Gastroesophageal sphincter (tissue), 3 donors: Measurements from ENCODE around the gene MT1X.
"Not testable (repeated sequence)": the region's sequence is repeated elsewhere in the genome, so short reads cannot be mapped to it uniquely, and the experiment has no call there.

Experiments used
- POLR2A ChIP-seq, 2 donors: fragments of 450-650 bp; IDR thresholded peaks; one replicate each; pipeline ENCODE4 v1.6.1; 2017; ENCODE audit warnings: antibody characterized with exemption in 2 of 2, mild to moderate bottlenecking in 2 of 2, moderate library complexity in 1 of 2
- POLR2AphosphoS5 ChIP-seq: sonication (generic); formaldehyde crosslinking; IDR thresholded peaks from one replicate; pipeline ENCODE4 v1.6.1; 2017; ENCODE audit warnings: antibody characterized with exemption
- TF ChIP-seq, protein P1 (sequence below), 4 experiments: fragments of 200-600 bp in 2 of 4; fragments of 450-650 bp in 2 of 4; sonication (generic) in 1 of 4; IDR thresholded peaks; one replicate each; pipeline ENCODE4 v1.5.1; 2017 to 2019; ENCODE audit warnings: antibody characterized with exemption in 4 of 4, mild to moderate bottlenecking in 2 of 4, moderate library complexity in 2 of 4

GRCh38 chr16:56717532-56717931 is 35.3 kb downstream of the MT1X start:
- TF ChIP-seq POLR2A (IDR thresholded peaks at IDR 0.05); POLR2AphosphoS5: not testable (repeated sequence)
- TF ChIP-seq, protein P1, sequence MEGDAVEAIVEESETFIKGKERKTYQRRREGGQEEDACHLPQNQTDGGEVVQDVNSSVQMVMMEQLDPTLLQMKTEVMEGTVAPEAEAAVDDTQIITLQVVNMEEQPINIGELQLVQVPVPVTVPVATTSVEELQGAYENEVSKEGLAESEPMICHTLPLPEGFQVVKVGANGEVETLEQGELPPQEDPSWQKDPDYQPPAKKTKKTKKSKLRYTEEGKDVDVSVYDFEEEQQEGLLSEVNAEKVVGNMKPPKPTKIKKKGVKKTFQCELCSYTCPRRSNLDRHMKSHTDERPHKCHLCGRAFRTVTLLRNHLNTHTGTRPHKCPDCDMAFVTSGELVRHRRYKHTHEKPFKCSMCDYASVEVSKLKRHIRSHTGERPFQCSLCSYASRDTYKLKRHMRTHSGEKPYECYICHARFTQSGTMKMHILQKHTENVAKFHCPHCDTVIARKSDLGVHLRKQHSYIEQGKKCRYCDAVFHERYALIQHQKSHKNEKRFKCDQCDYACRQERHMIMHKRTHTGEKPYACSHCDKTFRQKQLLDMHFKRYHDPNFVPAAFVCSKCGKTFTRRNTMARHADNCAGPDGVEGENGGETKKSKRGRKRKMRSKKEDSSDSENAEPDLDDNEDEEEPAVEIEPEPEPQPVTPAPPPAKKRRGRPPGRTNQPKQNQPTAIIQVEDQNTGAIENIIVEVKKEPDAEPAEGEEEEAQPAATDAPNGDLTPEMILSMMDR (IDR thresholded peaks at IDR 0.05) = not testable (repeated sequence)
